RPMI8226 (cell line): Measurements from ENCODE around the gene TPPP2.
"Not testable (repeated sequence)": the region's sequence is repeated elsewhere in the genome, so short reads cannot be mapped to it uniquely, and the experiment has no call there.

Experiments
- DNase-seq: peaks from one replicate; pipeline ENCODE4 v3.0.0-alpha.2; 2015

The TPPP2 gene

DNA sequence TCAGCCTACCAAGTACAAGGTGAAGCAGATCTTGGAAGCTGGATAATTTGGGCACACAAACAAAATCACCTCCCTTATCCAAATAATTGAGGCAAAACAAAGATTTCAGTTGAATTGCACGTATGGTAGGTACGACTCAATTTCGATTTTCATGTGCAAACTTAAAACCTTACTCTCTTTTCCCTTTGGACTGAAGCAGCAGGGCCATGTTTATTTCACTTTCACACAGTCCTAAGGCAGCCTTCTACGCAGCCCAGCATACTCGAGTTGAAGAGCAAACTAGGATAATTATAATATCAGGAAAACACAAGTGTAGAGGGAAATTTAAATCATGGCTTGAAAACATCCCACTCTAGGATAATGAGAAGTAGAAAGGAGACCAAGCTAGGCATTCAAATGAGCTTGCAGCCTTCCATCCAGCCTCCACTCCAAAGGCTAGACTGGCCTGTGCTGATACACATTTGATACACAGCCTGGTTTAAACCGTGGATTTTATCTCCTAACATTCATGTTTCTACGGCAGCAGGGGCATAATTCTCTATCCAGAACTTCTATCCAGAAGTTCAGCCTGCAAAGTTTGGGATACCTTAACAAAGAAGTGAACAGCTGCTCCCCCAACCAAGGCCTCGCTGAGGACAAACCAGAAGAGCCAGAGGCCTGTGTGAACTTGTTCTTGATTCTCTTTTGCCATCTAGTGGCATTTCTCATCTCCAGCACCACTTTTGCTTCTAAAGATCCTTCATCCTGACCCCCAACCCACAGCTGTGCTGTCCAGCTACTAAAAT is 9.8 kb downstream of the TPPP2 start:
- DNase-seq = peak; percentile 43

DNA sequence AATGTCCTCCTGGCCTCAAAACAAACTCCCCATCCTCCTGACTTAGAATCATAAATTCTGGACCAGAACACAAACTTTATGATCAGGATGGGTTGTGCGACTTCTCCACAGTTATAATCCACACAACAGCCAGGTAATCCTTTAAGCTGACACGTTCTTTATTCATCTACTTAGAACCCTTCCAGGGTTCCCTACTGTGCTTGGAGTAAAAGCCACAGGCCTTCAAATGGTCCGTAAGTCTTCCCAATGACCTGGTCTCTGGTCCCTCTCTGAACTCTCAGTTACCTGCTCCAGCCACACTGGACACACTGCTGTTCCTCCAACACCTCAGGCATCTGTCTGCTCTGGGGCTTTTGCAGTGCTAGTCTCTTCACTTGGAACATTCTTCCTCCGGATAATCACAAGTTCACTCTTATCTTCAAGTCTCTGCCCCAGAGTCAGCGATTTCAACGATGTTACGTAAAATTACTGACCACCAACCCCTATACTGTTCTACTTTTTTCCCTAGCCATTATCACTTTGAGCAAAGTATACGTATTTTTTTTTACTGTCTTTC is 10.4 kb downstream of the TPPP2 start:
- DNase-seq = no peak

GRCh38 chr14:21040941-21041340 is 10.9 kb downstream of the TPPP2 start:
- DNase-seq = not testable (repeated sequence)

- no peak for DNase-seq
Observed at GRCh38 chr14:21041676-21042433, 11.8 kb downstream of the TPPP2 start, which contains the start of gene RNASE7. Gene RNASE7 (plus strand): TSS chr14:21042362. CDS start chr14:21042993, 631 bp downstream.

DNA sequence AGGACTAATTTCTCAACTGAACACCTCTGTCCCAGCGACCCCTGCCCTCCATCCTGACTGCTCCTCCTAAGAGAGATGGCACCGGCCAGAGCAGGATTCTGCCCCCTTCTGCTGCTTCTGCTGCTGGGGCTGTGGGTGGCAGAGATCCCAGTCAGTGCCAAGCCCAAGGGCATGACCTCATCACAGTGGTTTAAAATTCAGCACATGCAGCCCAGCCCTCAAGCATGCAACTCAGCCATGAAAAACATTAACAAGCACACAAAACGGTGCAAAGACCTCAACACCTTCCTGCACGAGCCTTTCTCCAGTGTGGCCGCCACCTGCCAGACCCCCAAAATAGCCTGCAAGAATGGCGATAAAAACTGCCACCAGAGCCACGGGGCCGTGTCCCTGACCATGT is 12.9 kb downstream of the TPPP2 start:
- no peak for DNase-seq

GRCh38 chr14:21043387-21043973 is 13.5 kb downstream of the TPPP2 start:
- DNase-seq = no peak

DNA sequence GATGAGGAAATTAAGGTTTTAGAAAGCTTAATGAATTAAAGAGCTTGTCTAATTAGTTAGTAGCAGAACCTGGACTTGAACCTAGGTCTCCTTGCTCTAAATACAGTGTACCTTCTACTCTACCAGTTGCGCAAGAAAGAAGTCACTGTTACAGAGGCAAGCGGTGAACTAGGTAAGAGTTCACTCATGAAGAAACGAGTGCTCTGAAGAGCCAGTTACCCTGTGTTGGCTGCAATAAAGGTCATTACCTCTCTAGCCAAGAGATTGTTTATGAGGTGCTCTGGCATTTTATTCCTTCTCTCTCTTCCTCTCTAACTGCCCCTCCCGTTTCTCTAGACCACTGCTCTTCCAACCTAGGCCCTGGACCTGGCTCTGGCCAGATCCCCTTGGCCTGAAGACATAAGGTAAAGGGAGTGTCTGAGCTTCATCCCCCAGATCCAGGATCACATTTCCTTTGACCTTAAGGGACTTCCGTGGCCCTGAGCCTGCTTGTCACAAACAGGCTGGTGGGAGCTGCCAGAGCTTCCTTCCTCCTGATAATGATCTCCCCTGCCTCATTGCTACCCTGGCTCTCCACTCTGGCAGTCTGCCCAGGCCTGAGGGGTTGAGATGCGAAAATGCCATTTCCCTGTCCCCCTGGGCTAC is 14.1 kb downstream of the TPPP2 start:
- DNase-seq = no peak

- DNase-seq = no peak
Observed at GRCh38 chr14:21047378-21047781, 17.4 kb downstream of the TPPP2 start.

DNA sequence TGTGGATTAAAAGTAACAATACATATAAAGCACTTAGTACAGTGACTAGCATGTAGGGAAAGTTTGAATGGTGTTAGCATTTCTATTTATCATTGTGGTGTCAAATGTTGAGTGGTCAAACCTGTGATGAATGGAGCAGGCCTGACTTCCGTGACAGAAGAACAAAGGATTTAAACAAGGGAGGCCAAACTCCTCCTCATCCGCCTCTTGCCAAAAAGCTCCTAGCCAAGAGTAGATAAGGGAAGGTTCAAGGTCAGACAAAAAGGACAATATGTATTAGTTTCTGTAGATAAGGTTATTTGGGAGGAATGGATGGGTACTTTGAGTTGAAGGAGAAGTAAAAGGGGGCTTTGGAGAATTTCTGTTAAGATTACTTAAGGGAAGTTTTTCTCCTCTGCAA is 18.6 kb downstream of the TPPP2 start:
- DNase-seq = no peak

GRCh38 chr14:21049271-21049673 is 19.3 kb downstream of the TPPP2 start:
- no peak for DNase-seq

- no peak for DNase-seq
Observed at GRCh38 chr14:21050597-21050996, 20.6 kb downstream of the TPPP2 start.

DNA sequence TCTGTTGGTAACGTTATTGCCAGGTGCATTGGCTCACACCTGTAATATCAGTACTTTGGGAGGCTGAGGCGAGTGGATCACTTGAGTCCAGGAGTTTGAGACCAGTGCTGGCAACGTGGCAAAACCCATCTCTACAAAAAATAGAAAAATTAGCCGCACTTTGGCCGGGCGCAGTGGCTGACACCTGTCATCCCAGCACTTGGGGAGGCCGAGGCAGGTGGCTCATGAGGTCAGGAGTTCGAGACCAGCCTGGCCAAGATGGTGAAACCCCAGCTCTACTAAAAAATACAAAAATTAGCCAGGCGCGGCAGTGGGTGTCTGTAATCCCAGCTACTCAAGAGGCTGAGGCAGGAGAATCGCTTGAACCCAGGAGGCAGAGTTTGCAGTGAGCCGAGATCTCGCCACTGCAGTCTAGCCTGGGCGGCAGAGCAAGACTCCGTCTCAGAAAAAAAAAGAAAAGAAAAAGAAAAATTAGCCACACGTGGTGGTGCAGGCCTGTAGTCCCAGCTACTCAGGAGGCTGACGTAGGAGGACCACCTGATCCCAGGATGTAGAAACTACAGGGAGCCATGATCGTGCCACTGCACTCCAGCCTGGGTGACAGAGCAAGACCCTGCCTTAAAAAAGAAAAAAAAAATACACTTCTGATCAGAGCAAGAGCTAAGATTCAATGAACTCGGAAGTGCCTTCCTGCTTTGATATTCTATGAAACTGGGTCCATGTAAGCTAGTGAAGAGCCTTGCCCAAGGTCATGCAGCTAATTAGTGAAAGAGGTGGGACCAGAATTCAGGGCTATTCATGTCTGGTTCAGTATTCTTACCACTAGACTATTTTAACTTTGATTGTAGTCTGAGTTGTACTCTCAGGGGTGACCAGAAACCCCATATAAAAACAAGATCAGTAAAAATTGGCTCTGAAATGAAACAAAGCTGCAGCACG is 23.4 kb downstream of the TPPP2 start:
- no peak for DNase-seq

GRCh38 chr14:21054123-21054767 is 24.2 kb downstream of the TPPP2 start:
- no peak for DNase-seq

DNA sequence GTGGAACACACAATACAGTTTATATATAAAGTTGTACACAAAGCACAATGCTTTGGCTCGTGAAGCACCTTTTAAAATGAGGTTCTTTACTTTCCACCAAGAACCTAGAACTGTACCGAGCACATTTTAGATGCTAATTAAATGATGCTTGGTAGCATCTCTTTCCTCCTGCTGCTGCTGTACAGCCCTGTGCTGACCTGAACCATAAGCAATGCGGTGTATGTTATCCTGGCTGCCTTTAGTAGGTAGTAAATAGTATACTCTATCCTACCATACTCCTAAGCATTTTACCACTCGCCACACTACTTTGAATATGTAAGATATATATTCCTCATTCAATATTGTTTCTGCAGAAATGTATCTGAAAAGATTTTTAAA is 24.7 kb downstream of the TPPP2 start:
- no peak for DNase-seq

DNA sequence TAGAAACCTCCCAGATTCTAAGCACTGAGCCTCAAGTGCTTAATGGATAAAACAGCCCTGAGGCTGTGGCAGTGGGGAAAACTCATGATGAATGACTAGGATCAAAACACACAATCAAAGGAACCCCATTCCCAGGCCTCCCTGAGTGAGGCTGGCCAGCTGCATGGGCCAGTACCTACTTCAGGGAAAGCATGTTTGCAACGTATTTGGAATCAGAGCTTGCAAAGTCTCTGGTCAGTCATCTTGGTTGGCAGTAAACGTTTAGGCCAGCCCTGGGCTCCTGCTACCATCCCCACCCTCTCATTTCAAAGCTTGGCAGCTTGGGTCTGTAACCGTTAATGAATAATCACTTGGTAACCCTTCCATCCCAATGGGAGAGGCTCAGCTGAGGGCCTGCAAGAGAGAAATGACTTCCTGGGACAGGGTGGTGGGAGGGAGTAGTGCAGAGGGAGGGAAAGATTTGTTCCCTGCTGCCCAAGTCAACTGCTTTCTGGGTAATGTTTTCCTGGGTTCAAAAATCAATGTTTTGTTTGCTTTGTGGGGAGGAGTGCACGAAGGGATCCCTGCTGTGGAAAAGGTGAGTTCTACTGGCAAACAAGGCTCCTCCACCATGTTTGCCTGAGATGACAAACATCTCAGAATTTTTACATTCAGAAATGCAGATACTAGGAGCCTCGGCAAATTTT is 25.6 kb downstream of the TPPP2 start:
- DNase-seq = no peak

DNA sequence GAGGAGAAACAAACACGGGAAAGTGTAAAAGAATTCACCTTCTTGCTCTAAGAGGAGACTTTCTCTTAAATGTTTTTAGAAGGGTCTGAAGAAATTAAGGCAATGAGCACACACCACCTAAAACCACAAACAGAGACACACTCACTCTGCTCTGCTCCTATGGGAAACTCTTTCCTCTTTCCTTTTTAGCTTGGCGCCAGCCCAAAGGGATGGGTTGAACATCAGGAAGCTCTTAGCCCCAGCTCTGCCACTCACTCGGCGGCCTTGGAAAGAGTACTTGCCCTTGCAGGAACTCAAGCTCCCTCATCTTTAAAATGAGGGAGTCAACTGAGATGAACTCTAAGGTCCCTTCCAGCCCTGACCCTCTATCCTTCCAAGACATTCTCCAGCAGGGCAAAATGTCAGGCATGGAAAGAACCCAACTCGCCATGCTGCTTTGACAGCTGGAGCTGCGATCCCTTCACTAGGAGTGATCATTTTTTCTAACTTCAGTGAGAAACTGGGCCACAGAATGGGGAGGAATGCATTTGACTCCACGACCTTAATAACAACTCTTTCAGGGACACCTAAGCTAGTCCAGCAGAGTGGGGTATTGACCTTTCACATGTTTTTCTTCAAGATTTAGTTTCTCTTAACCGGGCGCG is 26.6 kb downstream of the TPPP2 start:
- no peak for DNase-seq

- DNase-seq = no peak
Observed at GRCh38 chr14:21057803-21058675, 28.0 kb downstream of the TPPP2 start, which contains the start of gene RNASE8. Gene RNASE8 (plus strand): TSS chr14:21057822. CDS start chr14:21057893, 71 bp downstream.

DNA sequence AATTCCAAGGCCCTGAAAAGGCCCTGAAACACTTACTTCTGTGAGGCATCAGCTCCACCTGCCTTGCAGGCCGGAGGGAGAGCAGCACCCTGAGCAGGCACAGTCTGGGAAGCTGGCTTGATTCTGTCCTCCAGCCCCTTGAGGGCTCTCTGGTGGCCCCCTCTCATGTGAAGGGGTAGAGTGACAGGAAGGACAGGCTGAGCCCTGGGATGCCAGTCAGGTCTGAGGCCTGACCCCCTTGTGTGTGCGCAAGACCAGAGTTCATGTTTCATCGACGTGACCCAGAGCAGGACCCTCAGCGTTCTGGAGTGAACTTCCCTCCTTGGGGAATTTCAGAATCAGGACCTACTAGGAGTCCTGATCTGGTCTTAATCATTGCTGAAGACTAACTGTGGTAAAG is 28.9 kb downstream of the TPPP2 start:
- no peak for DNase-seq
